Heart right ventricle (tissue), 16 donors: ENCODE data around the gene METTL6. TPM values are rescaled to one million over a fixed set of nuclear protein-coding genes. Genes with fewer than 3 reads are reported as not detected.
A peak's percentile ranks its signal among the peaks of the same experiment; 100 is the strongest.
"Not testable (repeated sequence)": the region's sequence is repeated elsewhere in the genome, so short reads cannot be mapped to it uniquely, and the experiment has no call there.

Experiments
- ATAC-seq, 8 donors: fragments of 200-7000 bp; cut with Tn5 transposase; one replicate each; pipeline ENCODE4 v1.9.1; 2020; ENCODE audit warnings: mild to moderate bottlenecking in 8 of 8, moderate library complexity in 8 of 8, moderate number of reproducible peaks in 1 of 8
- DNase-seq, 2 donors: peaks; one replicate each; pipeline ENCODE4 v3.0.0-alpha.2; 2020
- H3K27ac ChIP-seq, 10 donors: fragments of 200-600 bp; sonication (generic) in 2 of 10; one replicate each; pipeline versions ENCODE4 v1.5.0 to v1.8.0; 2020 to 2022; ENCODE audit warnings: mild to moderate bottlenecking in 3 of 10
- H3K27me3 ChIP-seq, 7 donors: fragments of 200-600 bp; one replicate each; pipeline ENCODE4 v1.8.0; 2021 to 2022; ENCODE audit warnings: mild to moderate bottlenecking in 2 of 7
- H3K36me3 ChIP-seq, 9 donors: fragments of 200-600 bp; sonication (generic) in 1 of 9; one replicate each; pipeline versions ENCODE4 v1.5.0 to v1.8.0; 2020 to 2022; ENCODE audit warnings: mild to moderate bottlenecking in 2 of 9
- H3K4me1 ChIP-seq, 9 donors: fragments of 200-600 bp; sonication (generic) in 1 of 9; one replicate each; pipeline versions ENCODE4 v1.5.0 to v1.8.0; 2020 to 2022; ENCODE audit warnings: mild to moderate bottlenecking in 4 of 9
- H3K4me3 ChIP-seq, 10 donors: fragments of 200-600 bp; sonication (generic) in 2 of 10; one replicate each; pipeline versions ENCODE4 v1.5.0 to v1.8.0; 2020 to 2022; ENCODE audit warnings: mild to moderate bottlenecking in 7 of 10, moderate library complexity in 2 of 10
- H3K9me3 ChIP-seq, 11 donors: fragments of 200-600 bp in 10 of 11; sonication (generic) in 2 of 11; one replicate each; pipeline versions ENCODE4 v1.5.0 to v1.8.0; 2013 to 2022; ENCODE audit warnings: mild to moderate bottlenecking in 2 of 11, control low read depth in 1 of 11, moderate library complexity in 1 of 11
- WGBS, 2 donors: extraction: QIAGEN DNeasy Blood & Tissue Kit; methylation state at CpG; one replicate each; pipeline ENCODE4 v1.1.7; 2013; ENCODE audit warnings: inconsistent platforms in 1 of 2; 5-methylcytosine and 5-hydroxymethylcytosine counted together
- intact Hi-C, 10 donors: fragments of 100-400 bp; cut with DNase I; formaldehyde crosslinking; loops; one replicate each; pipeline versions ENCODE4 v1.11.1 to v1.14.2; 2022
- polyA plus RNA-seq, 2 donors: library from polyadenylated mRNA; stranded (reverse); fragments of 200-250 nt; gene quantifications; one replicate each; pipeline ENCODE4 v1.2.3, GENCODE V29; 2013
- total RNA-seq, 10 donors: library from RNA; stranded (reverse); fragmentation: NEBNext Ultra II Directional in 3 of 10; extraction: Animal tissue kit (Norgen Biotek cat#: 25700) in 3 of 10; gene quantifications; one replicate each; pipeline versions ENCODE4 v1.2.1 to v1.2.4, GENCODE V29; 2021 to 2023
- TF ChIP-seq, protein P1 (sequence below), 9 donors: fragments of 200-600 bp; sonication (generic) in 2 of 9; IDR thresholded peaks; one replicate each; pipeline versions ENCODE4 v1.5.0 to v1.8.0; 2021 to 2022; ENCODE audit warnings: antibody characterized with exemption in 9 of 9, mild to moderate bottlenecking in 5 of 9, moderate library complexity in 1 of 9
- donor health status: Arrhythmogenic right ventricular cardiomyopathy.
- donor health status: ischemic (EF 13 %, LVEDD 7.1; RV severe dilation, severe dysfunction).
- donor health status: healthy with polysubstance abuse.
- donor health status: DM: no; HTN: yes; CAD: no.
- donor health status: DM: no; HTN: no; CAD: no.
- donor health status: ischemic (EF 25% LVEDD 6.9; RV normal size, moderate dysfunction).
- donor health status: ischemic (EF 25% LVEDD 5.7; RV mildly dilated, moderate dysfunction).
- donor health status: healthy.
- donor health status: DM: yes; HTN: yes; CAD: no.
- donor health status: Ischemic cardiomyopathy.
- donor health status: ischemic (EF 35%, LVEDD 5.7; RV mildly dilated, moderate dysfunction).
- donor health status: nonischemic (EF 11% LVEDD 7.7; RV severe dilation, severe dysfunction).
- donor health status: DM: yes; HTN: yes; CAD: no.
- donor health status: PGD.
- donor health status: ischemic (EF 29% LVEDD 5.4; RV normal size, mild dysfunction).
- donor health status: nonischemic (EF 23%, LVEDD 6.1; RV moderate dilation, normal function).

The METTL6 gene
- total and polyA plus RNA-seq, 12 donors: 3.8 to 11.3 (median 9.4) TPM

DNA sequence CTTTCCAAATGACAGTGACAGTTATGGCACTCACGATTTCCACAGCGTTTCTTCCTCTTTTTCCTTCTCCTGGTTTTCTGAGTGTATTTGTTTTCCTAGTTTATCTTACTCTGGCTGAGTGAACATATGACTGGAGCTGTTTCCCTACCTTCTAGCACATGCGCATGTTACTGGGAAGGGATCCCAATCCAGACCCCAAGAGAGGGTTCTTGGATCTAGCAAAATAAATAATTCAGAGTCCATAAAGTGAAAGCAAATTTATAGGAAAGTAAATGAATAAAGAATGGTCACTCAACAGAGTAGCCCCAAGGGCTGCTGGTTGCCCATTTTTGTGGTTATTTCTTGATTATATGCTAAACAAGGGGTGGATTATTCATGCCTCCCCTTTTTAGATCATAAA is 23.8 kb downstream of the METTL6 start:
- ATAC-seq (no peak), DNase-seq (no peak)
- Histone ChIP-seq H3K27ac (peak overlapping the region in 1 of 10 donors; percentile 8), H3K4me3 (no peak overlapping the region), H3K27me3 (no peaks in the 10 kb centered on the region), H3K36me3 (peaks cover 0 to 7% (median 0%) of the 10 kb centered on the region in 9 donors), H3K4me1 (peaks cover 0 to 23% (median 0%) of the 10 kb centered on the region in 9 donors), H3K9me3 (no peaks in the 10 kb centered on the region)
- TF ChIP-seq, protein P1, sequence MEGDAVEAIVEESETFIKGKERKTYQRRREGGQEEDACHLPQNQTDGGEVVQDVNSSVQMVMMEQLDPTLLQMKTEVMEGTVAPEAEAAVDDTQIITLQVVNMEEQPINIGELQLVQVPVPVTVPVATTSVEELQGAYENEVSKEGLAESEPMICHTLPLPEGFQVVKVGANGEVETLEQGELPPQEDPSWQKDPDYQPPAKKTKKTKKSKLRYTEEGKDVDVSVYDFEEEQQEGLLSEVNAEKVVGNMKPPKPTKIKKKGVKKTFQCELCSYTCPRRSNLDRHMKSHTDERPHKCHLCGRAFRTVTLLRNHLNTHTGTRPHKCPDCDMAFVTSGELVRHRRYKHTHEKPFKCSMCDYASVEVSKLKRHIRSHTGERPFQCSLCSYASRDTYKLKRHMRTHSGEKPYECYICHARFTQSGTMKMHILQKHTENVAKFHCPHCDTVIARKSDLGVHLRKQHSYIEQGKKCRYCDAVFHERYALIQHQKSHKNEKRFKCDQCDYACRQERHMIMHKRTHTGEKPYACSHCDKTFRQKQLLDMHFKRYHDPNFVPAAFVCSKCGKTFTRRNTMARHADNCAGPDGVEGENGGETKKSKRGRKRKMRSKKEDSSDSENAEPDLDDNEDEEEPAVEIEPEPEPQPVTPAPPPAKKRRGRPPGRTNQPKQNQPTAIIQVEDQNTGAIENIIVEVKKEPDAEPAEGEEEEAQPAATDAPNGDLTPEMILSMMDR (IDR thresholded peaks at IDR 0.05): no peak
- intact Hi-C loops: loop anchor here in 5 of 10 donors (5.0 to 10.0 kb wide), 3 partner anchors 199 to 289 kb away; partner anchors contain the start of gene CAPN7 (in 1 of the 5)
- WGBS, 2 donors: 47 to 65% methylated on average over 3 of the region's 3 CpGs

- H3K27ac ChIP-seq: no peak overlapping the region
- H3K4me3 ChIP-seq: no peak overlapping the region
- H3K27me3 ChIP-seq: no peaks in the 10 kb centered on the region
- TF ChIP-seq, protein P1 (IDR thresholded peaks at IDR 0.05): no peak
- peaks cover 0 to 3% (median 0%) of the 10 kb centered on the region in 9 donors for H3K36me3 ChIP-seq
- intact Hi-C loops: loop anchor here in 5 of 10 donors (5.0 to 10.0 kb wide), 3 partner anchors 197 to 287 kb away; partner anchors contain the start of gene CAPN7 (in 1 of the 5)
- peaks cover 0 to 6% (median 0%) of the 10 kb centered on the region in 11 donors for H3K9me3 ChIP-seq
- DNase-seq: no peak
- peaks cover 0 to 23% (median 0%) of the 10 kb centered on the region in 9 donors for H3K4me1 ChIP-seq
- 82 to 83% methylated on average over 4 of the region's 4 CpGs for WGBS, 2 donors
- ATAC-seq: no peak
Measured at GRCh38 chr3:15401936-15402335, 25.4 kb downstream of the METTL6 start.

DNA sequence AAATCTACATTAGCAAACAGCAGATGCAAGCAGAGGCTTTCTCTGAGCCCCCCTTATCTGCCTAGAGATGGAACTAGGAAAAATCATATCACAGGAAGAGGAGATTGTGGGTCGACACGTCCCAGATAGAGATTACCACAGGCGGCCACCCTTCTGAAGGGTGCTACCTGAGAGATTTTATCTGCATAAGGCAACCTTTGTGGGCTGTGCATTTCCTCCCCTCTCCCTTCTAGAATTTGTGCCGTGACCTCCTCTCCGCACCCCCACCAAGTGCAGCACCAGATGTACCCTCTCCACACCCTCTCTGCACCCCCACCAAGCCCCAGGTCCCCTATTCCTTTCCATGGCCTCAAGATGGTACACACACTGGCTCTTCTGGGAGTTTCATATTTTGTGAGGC is 27.4 kb downstream of the METTL6 start:
- intact Hi-C loops: loop anchor here in 5 of 10 donors (5.0 to 10.0 kb wide), 3 partner anchors 195 to 285 kb away; partner anchors contain the start of gene CAPN7 (in 1 of the 5)
- TF ChIP-seq, protein P1 (IDR thresholded peaks at IDR 0.05): no peak
- no peak for ATAC-seq
- Histone ChIP-seq H3K36me3 (peaks cover 0 to 4% (median 0%) of the 10 kb centered on the region in 9 donors), H3K27me3 (no peaks in the 10 kb centered on the region), H3K4me1 (peaks cover 0 to 19% (median 0%) of the 10 kb centered on the region in 9 donors), H3K27ac (no peak overlapping the region), H3K9me3 (peaks cover 0 to 8% (median 0%) of the 10 kb centered on the region in 11 donors), H3K4me3 (no peak overlapping the region)
- WGBS, 2 donors: 68 to 75% methylated on average over 5 of the region's 5 CpGs
- DNase-seq: no peak

GRCh38 chr3:15398731-15399133 is 28.6 kb downstream of the METTL6 start:
- H3K36me3 ChIP-seq, intact Hi-C loops, H3K4me1 ChIP-seq, H3K27ac ChIP-seq, DNase-seq, ATAC-seq, H3K4me3 ChIP-seq, H3K27me3 ChIP-seq, H3K9me3 ChIP-seq: not testable (repeated sequence)
- TF ChIP-seq, protein P1 (IDR thresholded peaks at IDR 0.05): peak in 7 of 9 donors; percentile 29 to 54 (median 42)
- 94 to 98% methylated on average over 3 of the region's 3 CpGs for WGBS, 2 donors

- H3K36me3 ChIP-seq, intact Hi-C loops, H3K27me3 ChIP-seq, DNase-seq, ATAC-seq, H3K4me1 ChIP-seq, H3K4me3 ChIP-seq, H3K27ac ChIP-seq: not testable (repeated sequence)
- WGBS, 2 donors: 85 to 98% methylated on average over 2 of the region's 2 CpGs
- H3K9me3 ChIP-seq: peaks cover 0 to 11% (median 0%) of the 10 kb centered on the region in 11 donors
Measured at GRCh38 chr3:15393252-15393651, 34.1 kb downstream of the METTL6 start.
